RPMI7951 (cell line): ENCODE data around the gene RNF167. TPM values are rescaled to one million over a fixed set of nuclear protein-coding genes. Genes with fewer than 3 reads are reported as not detected.

ENCODE experiments used
- DNase-seq: peaks from one replicate; pipeline ENCODE4 v3.0.0-alpha.2; 2012; ENCODE audit warnings: low read depth
- total RNA-seq: library from RNA; depleted of rRNA; stranded (reverse); fragments of >200 nt; shearing (Covaris generic); gene quantifications from 2 replicates; pipeline ENCODE4 v1.2.3, GENCODE V29; 2014

RNF167 gene
- total RNA-seq, 1 experiment from 2014 or later = 24.0 TPM

DNA sequence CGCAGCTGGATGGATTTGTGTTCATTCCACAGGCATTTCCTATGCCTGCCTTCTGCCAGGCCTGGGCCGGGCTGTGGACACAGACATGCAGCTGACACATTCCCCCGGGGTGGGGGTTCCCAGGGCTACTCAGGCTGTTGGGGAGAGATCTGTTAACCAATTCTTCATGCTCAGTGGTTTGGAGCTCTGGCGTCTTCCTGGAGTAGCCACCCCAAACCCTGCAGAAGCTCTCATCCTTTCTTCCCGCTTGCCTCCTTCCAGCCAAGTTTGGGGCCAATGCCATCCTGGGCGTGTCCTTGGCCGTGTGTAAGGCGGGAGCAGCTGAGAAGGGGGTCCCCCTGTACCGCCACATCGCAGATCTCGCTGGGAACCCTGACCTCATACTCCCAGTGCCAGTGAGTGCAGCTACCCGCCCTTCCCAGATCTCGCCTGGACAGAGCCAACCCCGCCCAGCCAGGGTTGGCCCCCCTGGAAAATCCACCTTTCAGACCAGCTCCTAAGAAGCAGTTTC lies 13.4 kb downstream of the RNF167 start:
- DNase-seq = no peak

DNA sequence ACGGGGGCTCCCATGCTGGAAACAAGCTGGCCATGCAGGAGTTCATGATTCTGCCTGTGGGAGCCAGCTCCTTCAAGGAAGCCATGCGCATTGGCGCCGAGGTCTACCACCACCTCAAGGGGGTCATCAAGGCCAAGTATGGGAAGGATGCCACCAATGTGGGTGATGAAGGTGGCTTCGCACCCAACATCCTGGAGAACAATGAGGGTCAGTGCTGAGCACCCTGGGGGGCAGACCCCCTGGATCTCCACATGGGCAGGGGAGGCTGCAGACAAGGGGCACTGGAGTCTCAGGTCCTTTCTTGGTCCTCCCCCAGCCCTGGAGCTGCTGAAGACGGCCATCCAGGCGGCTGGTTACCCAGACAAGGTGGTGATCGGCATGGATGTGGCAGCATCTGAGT lies 15.0 kb downstream of the RNF167 start:
- no peak for DNase-seq

DNA sequence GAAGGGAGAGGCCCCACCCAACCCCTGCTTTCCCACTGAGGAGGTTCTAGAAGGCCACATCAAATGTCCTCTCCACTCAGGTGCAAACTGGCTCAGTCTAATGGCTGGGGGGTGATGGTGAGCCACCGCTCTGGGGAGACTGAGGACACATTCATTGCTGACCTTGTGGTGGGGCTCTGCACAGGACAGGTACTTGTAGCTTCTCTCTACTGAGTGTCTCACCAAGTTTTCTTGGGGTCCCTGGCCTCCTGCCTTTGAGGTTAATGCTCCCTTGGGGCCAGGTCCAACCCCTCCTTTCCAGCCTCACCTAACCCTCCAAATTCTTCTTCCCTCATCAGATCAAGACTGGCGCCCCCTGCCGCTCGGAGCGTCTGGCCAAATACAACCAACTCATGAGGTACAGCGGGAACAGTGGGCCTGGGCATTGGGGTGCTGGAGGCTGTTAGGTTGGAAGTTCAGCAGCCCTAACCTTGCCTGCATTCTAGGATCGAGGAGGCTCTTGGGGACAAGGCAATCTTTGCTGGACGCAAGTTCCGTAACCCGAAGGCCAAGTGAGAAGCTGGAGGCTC lies 16.5 kb downstream of the RNF167 start:
- DNase-seq = no peak

DNA sequence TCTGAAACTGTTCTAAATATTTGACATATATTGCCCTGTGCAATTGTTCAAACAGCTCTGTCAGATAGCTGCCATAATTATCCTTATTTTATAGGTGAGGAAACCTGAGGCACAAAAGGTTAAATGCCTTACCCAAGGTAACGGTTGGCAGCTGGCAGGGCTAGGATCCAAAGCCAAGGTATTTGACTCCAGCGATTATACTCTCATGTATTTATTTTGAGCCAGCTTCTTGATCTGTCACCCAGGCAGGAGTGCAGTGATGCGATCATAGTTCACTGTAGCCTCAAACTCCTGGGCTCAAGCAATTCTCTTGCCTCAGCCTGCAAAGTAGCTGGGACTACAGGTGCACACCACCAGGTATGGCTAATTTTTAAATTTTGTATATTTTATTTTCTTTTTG lies 18.0 kb downstream of the RNF167 start:
- no peak for DNase-seq

DNA sequence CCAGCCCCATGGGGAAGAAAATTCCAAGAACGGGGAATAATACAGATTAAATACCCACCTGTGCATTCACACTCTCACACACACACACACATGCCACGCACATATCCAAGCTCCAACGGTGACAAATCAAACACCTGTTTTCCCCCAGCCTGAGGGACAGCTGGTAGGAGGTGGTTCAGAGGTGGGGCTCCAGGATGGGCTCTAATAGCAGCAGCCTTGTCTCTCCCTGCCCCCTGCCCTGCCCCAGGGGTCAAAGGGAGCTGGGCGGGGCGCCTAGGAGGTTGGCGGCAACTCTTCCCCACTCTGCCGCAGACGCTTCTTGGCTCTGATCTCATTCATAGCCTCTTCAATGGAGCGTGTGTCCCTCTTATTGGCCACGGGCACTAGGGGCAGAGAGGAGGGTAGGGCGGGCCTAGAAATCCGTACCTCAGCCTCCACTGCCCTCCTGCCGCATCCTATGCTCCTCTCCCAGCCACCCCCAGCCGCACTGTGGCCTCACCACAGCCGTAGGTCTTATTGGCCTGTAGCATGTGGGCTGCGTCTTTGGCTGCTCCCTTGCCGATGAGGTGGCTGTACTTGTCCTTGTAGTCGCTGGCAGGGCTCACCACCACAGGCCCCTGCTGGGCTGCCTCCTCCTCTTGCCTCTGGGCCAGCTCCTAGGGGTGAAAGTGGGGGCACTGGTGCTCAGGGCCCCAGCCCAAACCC lies 19.3 kb downstream of the RNF167 start:
- no peak for DNase-seq

DNA sequence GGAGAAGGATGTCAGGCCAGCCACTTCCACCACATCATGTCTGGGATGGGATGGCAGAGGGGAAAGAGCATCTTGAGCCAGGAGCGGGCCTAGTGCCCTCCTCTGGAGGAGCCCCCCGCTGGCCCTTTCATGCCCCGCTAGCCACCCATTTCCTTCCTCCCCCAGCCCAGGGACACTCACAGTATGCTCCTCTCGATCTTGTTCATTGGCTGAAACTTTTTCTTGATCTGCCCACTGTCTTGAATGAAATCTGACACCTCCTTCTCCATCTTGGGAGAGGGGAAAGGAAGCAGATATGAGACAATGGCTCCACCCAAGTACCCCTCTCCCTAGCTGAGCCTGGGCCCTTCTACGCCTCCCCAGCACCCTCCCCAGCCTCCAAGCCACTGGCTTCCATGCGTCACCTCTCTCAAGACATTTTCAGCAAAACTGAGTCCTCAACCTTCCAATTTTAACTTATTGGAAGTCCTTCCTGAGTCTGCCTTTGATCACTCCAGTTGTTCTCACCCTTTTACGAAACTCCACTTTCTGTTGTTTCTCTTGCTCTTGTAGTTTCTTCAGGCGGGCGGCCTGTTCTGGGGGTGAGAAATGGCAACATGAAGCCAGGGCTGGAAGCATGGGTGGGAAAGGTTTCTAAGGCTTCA lies 20.3 kb downstream of the RNF167 start:
- DNase-seq = no peak

DNA sequence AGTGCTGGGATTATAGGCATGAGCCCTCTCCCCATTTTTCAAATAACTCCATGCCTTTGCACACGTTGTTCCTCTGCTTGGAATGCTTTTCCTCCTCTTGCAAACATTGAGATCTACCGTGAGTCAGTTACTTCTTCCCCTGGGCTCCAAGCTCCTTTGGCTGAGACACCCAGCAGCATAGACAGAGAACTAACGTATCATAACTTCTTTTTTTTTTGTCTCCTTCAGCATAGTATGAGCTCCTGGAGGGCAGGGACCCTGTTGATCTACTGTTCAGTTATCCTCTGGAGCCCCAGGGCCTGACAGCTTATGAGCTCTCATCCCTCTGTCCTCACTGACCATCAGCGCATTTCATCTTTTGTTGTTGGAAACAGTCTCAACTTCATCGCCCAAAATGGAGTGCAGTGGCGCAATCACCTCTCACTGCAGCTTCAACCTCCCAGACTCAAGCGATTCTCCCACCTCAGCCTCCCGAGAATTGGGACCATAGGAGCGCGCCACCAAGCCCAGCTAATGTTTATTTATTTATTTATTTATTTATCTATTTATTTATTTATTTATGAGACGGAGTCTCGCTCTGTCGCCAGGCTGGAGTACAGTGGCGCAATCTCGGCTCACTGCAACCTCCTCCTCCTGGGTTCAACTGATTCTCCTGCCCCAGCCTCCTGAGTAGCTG lies 25.4 kb downstream of the RNF167 start:
- DNase-seq = no peak

DNA sequence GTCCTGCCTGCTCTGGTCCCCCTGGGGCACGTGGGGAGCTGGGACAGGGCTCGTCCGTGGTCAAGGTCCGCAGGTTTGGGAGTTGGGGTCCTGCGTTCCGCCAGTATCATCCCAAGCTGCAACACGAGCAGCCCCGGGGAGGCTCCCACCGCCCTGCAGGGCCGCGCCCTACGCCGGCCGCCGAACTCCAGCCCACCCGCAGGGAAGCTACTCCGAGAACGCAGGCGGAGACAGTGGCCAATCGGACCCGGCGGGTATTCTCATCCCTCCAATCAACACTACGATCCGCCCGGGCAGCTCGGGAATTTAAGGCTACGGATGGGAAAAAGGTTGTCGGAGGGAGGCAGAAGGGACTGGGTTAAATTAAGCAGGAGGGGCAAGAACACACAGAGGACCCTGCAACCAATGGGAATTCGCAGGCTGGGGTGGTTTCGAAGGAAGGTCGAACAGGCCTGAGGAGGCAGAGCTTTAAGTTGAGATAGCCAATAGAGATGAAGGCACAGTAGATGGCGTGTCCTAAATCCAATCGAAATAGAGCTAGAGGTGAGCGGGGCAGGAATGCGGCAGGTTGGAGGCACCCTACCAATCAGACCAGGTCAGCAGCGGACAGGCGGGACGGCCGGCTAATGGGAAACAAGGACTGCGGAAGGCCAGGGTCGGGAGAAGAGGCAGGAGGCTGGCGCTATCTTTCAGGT lies 26.9 kb downstream of the RNF167 start:
- peak; percentile 99 for DNase-seq

DNA sequence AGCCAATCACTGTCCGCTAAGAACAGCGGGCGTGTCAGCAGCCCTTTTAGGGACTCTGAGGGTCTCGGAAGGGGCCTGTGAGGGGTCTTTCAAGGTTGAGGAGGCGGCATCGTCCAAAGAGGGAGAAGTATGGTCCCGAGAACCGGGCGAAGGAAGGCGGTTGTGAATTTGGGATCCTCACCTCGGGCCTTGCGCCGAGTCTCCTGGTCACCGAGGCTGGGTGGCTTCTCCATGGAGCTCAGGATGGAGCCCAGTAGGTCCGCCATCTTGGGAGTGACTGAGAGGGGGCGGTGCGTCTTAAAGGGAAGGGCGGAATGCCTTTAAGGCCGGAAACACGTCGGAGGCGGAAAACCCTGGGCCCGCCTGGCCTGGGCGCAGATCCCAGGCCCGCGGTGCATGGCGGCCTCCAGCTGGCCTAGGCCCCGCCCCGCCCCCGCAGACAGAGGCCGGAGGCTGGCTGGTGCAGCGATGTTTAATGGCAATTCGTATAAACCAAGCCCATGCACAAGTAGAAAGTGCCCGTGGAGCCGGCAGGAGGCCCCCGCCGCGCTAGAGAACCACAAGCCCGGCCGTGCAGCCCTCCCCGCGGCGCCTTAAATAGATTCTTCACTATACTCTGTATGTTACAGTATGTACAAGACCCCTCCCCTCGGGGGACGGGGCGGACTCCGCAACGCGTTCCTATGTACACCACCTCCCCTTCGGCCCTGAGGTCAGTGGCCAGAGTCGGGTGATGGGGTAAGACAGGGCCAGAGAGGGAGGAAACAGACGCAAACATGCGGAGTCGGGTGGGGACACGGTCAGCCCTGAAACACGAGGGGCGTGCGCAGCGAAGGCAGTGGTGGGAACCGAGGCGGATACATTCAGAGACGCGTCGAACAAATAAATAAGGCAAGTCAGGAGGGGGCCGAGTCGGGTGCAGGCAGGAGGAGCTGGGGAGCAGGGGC lies 27.7 kb downstream of the RNF167 start, which contains the start of gene SPAG7:
Gene SPAG7, minus strand, starts transcription at position 279 of the 947 bp plus-strand sequence. Its CDS starts 13 bp downstream, at position 266.
- peak; percentile 92 for DNase-seq

DNA sequence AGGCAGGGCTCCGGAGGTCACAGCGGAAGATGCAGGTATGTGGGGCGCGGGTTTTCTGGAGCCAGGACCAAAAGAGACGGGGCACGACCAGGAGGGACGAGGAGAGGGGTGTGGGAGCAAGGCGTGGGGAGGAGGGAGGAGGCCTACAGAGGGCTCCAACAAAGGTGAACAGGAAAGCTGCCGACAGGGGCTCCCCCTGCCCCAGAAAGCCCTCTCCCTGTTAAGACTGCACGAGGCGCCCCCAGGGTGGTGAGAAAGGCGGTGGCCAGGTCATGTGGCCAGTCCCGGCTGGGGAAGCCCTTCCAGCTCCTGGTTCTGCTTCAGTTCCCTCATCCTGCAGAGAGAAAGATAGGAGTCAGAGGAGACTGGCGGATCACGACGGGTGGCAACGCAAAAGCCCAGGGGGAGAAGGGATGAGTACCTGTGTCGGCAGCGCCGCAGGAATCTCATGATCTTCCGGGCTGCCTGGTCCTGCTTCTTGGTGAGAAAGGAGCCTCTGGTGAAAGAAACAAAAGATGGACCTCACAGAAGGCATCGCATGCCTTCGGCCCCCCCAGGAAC lies 28.5 kb downstream of the RNF167 start:
- no peak for DNase-seq

DNA sequence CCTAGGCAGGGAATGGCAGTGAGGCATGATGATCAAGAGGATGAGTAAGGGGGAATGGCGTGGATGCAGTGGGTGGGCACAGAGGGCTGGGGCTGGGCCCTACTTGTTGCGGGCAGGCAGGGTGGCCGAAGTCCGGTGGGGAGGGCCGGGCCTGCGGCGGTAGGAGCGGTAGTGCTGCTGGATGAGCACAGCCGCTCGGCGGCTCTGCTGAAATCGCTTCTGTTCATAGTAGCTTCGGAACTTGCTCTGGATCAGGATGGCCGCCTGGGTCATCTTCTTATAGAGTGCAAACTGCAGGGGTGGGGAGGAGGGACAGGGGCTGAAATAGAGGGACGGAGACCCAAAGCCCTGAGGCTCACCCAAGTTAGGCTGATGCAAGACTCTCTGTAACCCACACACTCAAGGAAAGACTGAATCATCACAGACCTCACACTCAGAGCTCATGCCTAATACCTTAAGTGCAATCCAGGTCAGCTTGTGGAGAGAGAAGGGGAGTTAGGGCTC lies 29.0 kb downstream of the RNF167 start:
- peak; percentile 87 for DNase-seq

DNA sequence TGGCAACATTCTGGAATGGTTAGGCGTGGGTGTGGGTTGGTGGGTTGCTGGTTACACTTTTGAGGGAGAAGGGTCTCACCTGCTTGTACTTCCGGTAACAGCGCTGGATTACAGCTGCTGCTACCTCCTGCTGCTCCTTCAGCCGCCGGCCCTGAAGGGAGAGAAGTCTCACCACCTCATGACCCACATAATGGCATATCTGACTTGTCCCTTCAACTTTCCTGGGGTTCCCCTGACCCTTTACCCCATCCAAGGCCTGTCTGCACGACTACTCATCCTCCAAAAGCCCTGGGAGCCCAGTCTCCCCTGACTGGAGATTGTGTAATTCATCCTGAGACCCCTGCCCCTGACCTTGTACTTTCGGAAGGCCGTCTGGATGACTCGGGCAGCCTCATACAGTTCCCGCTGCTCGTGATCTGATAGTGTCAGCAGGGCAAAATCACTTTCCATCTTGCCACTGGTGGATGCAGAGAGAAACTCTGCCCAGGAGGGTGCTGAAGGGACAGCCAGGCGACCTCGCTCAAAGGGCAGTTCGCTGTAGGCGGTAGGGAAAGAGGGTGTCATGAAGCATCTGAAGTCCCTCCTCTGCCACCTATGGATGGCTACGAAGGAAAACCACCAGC lies 29.6 kb downstream of the RNF167 start:
- no peak for DNase-seq

DNA sequence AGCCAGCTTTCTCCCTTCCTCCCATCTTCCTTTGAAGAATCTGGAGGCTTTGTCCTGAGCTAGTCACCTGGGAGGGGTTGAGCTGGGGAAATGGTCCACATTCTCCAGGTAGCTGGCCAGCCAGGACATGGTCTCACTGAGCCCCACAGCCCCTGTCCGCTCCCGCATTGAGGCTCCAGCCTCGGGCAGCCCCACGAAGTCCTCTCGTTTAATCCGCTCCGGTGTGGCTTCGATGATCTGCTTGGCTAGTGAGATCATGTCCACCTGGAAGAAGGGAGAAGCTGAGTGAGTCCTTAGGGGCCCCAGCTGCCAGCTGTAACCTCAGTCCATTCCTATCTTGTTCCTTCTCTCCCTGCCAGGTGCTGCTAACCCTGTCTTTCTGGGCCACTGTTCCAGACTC lies 30.2 kb downstream of the RNF167 start:
- no peak for DNase-seq

DNA sequence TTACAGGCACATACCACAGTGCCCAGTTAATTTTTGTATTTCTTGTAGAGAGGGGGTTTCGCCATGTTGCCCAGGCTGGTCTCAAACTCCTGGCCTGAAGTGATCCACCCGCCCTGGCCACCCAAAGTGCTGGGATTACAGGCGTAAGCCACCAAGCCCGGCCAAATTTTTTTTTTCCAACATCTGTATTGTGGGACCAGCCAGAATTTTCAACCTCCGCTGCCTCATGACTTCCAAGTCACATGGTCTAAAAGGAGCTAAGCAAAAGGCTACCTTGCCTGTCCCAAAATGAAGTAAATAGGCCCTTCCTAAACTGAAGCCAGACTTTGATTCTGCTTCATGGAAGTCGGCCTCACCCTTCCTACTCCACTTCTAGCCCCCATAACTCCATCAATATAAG lies 31.8 kb downstream of the RNF167 start:
- no peak for DNase-seq

DNA sequence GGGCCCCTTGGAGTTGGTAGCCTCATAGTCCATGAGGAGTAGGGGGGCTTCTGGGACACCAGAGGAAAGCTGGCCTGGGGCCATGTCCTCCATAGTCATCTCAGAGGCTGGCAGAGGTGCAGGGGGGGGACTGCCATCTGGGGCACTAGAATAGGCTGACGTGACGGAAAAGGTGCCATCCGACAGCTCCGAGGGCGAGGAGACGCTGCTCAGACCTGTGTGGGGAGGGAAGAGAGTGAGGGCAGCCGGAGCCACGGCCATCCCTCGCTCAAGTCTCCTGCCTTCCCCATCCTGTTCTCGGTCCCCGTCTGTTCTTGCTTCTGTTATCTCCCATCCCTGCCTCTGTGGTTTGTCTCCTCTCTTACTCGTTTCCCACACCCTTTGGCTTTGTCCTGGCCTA lies 32.3 kb downstream of the RNF167 start:
- DNase-seq = no peak

DNA sequence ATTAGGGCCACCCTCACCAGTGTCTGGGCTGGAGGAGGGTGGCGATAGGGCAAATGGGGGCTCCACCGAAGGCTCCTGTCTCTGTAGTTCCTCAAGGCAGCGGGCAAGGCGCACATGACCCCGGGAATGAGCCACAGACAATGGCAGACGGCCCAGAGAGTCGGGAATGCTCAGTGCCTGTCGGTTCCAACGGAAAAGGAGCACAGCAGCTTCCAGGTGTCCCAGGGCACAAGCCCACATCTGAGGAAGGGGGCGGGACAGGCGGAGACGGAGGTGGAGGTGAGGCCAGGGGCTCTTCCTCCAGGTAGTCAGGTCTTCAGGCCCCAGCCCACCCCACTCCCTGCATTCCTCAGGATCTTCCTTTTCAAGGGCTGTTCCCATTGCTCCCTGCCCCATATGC lies 32.7 kb downstream of the RNF167 start:
- no peak for DNase-seq

DNA sequence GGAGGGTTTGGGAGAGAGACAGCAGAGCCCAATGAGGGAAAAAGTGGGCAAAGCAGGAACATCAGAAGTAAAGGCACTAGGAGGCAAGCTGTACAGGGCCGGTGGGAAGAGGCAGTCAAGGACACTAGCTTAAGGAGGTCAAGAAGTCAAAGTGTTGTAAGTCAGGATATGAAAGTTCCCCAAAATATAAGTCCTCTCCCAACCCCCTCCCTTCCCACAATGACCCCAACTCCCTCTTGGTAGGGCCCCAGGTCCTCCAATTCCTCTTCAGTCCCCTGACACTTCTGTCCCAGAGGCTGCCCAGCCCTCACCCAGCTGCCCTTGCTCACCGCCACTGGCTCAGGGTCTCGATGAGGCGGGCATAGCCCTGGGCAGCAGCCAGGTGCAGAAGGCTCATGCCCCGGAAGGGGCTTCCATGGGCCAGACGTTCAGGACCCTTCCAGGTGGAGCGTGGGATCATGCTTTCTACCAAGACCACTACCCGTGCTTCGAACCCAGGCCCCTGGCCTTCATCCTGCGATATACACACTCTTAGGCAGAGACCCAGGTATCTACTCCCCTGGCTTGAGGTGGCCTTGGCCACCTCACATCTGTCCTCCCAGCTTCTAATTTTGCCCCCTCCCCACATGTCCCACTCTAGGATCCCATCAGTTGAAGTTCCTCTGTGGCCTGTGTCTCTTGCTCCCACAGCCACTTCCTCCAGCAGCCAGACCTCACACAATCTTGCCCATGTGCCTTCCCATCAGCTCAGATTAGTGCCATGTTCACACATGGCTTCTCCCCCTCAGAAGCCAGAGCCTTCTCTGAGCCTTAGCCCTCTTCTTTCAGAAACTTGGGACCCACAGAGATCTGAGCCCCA lies 33.4 kb downstream of the RNF167 start:
- DNase-seq = no peak

DNA sequence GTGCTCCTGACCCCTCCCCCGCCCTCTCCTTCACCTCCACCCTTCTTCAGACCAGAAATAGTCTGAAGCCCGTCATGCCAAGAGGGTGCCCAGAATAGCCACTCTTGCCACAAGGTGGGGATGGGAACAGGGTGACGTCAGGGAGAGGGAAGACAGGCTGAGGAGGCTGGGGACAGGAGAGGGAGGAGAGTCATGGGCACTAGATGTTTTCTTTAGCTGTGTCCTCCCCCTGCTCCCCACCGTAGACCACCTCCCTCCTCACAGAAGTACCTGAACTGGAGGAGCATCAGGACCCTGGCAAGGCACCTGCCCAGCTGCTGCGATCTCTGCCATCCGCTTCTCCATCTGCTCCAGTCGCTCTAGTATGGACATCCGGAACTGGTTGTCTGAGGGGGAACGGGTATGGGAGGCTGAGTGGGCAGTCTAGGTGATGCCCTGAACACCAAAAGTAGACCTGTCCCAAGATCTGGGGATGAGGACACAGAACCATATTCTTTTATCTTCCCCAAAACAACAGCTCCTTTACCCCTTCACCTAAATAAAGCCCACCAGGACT lies 34.1 kb downstream of the RNF167 start:
- DNase-seq = no peak
